Loucy (cell line): ENCODE data around the gene MT1A.

ENCODE experiments used
- EZH2phosphoT487 ChIP-seq: fragments of 200-600 bp; IDR thresholded peaks from 2 replicates; pipeline ENCODE4 v1.6.1; 2018; ENCODE audit warnings: antibody characterized with exemption, mild to moderate bottlenecking, moderate library complexity, borderline replicate concordance
- TF ChIP-seq, protein P1 (sequence below): fragments of 200-600 bp; sonication (generic); conservative IDR thresholded peaks from 2 replicates; pipeline ENCODE4 v1.5.1; 2014; ENCODE audit warnings: mild to moderate bottlenecking, antibody characterized with exemption, low read length

GRCh38 chr16:56677474-56677873 lies 39.0 kb downstream of the MT1A start:
- TF ChIP-seq, protein P1, sequence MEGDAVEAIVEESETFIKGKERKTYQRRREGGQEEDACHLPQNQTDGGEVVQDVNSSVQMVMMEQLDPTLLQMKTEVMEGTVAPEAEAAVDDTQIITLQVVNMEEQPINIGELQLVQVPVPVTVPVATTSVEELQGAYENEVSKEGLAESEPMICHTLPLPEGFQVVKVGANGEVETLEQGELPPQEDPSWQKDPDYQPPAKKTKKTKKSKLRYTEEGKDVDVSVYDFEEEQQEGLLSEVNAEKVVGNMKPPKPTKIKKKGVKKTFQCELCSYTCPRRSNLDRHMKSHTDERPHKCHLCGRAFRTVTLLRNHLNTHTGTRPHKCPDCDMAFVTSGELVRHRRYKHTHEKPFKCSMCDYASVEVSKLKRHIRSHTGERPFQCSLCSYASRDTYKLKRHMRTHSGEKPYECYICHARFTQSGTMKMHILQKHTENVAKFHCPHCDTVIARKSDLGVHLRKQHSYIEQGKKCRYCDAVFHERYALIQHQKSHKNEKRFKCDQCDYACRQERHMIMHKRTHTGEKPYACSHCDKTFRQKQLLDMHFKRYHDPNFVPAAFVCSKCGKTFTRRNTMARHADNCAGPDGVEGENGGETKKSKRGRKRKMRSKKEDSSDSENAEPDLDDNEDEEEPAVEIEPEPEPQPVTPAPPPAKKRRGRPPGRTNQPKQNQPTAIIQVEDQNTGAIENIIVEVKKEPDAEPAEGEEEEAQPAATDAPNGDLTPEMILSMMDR = no peak
- TF ChIP-seq EZH2phosphoT487 = no peak
